VCaP (cell line): ENCODE results near the gene AACS.
A peak's percentile ranks its signal among the peaks of the same experiment; 100 is the strongest.
"Not testable (repeated sequence)": the region's sequence is repeated elsewhere in the genome, so short reads cannot be mapped to it uniquely, and the experiment has no call there.

Experiments
- H3K27ac ChIP-seq: fragments of 450-650 bp; 2 replicates; pipeline ENCODE4 v1.5.1; 2017
- TF ChIP-seq, protein P1 (sequence below): fragments of 450-650 bp; conservative IDR thresholded peaks from 2 replicates; pipeline ENCODE4 v1.5.1; 2017; ENCODE audit warnings: mild to moderate bottlenecking, moderate library complexity

The AACS gene

DNA sequence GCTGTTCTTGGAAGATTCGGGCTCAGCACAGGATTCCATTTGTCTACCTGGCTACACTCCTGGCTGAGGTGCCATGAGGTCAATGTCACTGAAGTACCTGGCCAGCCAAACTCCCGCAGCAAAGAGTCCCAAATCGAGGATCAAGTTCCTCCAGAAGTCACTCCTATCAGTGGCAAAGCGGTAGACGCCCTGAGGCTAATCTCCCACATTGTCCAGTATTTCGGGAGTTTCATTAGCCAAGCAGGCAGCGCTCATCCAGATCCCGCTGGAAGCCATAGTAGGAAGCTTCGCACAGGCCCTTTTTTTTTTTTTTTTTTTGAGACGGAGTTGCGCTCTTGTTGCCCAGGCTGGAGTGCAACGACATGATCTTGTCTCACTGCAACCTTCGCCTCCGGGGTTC, 8.9 kb upstream of the AACS start:
- TF ChIP-seq, protein P1, sequence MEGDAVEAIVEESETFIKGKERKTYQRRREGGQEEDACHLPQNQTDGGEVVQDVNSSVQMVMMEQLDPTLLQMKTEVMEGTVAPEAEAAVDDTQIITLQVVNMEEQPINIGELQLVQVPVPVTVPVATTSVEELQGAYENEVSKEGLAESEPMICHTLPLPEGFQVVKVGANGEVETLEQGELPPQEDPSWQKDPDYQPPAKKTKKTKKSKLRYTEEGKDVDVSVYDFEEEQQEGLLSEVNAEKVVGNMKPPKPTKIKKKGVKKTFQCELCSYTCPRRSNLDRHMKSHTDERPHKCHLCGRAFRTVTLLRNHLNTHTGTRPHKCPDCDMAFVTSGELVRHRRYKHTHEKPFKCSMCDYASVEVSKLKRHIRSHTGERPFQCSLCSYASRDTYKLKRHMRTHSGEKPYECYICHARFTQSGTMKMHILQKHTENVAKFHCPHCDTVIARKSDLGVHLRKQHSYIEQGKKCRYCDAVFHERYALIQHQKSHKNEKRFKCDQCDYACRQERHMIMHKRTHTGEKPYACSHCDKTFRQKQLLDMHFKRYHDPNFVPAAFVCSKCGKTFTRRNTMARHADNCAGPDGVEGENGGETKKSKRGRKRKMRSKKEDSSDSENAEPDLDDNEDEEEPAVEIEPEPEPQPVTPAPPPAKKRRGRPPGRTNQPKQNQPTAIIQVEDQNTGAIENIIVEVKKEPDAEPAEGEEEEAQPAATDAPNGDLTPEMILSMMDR: no peak
- no peak overlapping the region for H3K27ac ChIP-seq

DNA sequence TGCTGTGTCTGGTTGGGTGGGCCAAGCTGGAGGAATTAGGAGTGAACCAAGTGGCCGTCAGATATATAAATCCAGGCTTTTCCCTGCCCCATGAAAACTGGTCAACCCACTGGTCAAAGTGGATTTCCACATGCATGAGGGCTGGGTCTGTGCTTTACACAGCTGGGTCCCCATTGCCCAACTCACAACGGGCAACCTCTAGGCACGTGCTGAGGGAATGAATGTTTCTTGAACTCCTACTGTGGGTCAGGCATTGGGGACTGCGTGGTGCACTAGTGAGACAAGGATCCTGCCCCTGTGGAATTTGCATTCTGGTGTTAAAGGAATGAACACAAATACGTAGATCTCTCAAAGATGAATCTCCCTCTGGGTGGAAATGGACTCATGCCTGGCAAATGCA, 7.5 kb upstream of the AACS start:
- TF ChIP-seq, protein P1: no peak
- no peak overlapping the region for H3K27ac ChIP-seq

DNA sequence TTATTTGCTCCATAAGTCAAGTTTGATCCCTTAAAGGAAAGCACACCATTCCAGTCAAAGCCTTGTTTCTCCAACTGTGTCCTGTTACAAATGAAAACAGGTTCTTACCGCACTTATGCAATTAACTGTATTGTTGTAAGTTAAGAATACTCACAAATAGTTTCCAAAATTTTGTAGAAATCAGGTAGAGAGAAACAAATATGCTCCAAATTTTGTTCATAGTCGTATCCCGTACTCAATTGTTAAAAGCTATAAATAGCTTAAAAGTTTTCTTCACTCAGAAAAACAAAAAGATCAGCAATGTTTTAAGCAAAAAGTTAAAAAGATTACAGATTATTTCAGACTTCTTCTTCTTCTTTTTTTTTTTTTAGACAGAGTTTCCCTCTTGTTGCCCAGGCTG, 4.0 kb upstream of the AACS start:
- H3K27ac ChIP-seq: no peak overlapping the region
- TF ChIP-seq, protein P1: no peak

- not testable (repeated sequence) for H3K27ac ChIP-seq
These were observed 1.7 kb upstream of the AACS start for GRCh38 chr12:125063522-125063921.

GRCh38 chr12:125064492-125064891, 743 bp upstream of the AACS start:
- TF ChIP-seq, protein P1: no peak
- peak overlapping the region; percentile 80 for H3K27ac ChIP-seq

- TF ChIP-seq, protein P1: no peak
- H3K27ac ChIP-seq: peak overlapping the region; percentile 80
These were observed 810 bp downstream of the AACS start for GRCh38 chr12:125065919-125066570.

DNA sequence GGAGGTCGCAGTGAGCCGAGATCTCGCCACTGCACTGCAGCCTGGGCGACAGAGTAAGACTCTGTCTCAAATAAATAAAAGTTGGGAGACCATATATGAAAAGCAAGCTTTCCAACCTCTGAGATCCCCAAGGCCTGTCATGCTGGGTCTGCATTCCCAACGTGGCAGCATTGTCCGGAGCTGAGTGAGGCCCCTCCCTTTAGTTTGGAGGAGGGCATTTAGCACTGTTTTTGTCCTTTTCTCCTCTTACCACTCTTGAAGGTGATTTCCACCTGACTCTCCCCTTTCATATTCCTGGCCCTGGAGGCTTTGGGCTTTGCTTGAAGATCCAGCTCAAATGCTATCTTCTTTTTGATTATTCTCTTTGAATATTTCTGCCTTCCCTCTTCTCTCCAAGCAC, 3.2 kb downstream of the AACS start:
- TF ChIP-seq, protein P1: no peak
- H3K27ac ChIP-seq: no peak overlapping the region

- TF ChIP-seq, protein P1: no peak
These were observed 4.4 kb downstream of the AACS start for GRCh38 chr12:125069616-125070015.

More at GRCh38 chr12:125069616-125070015, 4.4 kb downstream of the AACS start:
- H3K27ac ChIP-seq: no peak overlapping the region
